ENCODE results near the gene ASZ1. TPM values are rescaled to one million over a fixed set of nuclear protein-coding genes. Genes with fewer than 3 reads are reported as not detected.

Gene ASZ1
- polyA plus RNA-seq, 1 experiment, result 0.05 TPM

- Histone ChIP-seq H3K27ac (ENCODE audit: low read depth, low read length) (no peak overlapping the region), H3K27me3 (ENCODE audit: control insufficient read depth, insufficient read depth, low read length) (peaks cover 3% of the 10 kb centered on the region), H3K9me3 (ENCODE audit: control insufficient read depth, insufficient read depth, low read length) (no peaks in the 10 kb centered on the region), H3K4me3 (ENCODE audit: low read depth, low read length) (no peak overlapping the region)
- CTCF ChIA-PET, result interaction anchor here (1.5 kb wide), 1 partner anchor 15 kb away, joined by 4 read pairs; no protein-coding TSS in a partner anchor
- no peak for DNase-seq (ENCODE audit: low read depth, low spot score)
- POLR2A ChIA-PET, result no interaction called here
- TF ChIP-seq, protein P1, sequence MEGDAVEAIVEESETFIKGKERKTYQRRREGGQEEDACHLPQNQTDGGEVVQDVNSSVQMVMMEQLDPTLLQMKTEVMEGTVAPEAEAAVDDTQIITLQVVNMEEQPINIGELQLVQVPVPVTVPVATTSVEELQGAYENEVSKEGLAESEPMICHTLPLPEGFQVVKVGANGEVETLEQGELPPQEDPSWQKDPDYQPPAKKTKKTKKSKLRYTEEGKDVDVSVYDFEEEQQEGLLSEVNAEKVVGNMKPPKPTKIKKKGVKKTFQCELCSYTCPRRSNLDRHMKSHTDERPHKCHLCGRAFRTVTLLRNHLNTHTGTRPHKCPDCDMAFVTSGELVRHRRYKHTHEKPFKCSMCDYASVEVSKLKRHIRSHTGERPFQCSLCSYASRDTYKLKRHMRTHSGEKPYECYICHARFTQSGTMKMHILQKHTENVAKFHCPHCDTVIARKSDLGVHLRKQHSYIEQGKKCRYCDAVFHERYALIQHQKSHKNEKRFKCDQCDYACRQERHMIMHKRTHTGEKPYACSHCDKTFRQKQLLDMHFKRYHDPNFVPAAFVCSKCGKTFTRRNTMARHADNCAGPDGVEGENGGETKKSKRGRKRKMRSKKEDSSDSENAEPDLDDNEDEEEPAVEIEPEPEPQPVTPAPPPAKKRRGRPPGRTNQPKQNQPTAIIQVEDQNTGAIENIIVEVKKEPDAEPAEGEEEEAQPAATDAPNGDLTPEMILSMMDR (IDR thresholded peaks at IDR 0.05; ENCODE audit: low read depth, low read length), result no peak
These were observed 79.2 kb downstream of the ASZ1 start for GRCh38 chr7:117347962-117348672.

DNA sequence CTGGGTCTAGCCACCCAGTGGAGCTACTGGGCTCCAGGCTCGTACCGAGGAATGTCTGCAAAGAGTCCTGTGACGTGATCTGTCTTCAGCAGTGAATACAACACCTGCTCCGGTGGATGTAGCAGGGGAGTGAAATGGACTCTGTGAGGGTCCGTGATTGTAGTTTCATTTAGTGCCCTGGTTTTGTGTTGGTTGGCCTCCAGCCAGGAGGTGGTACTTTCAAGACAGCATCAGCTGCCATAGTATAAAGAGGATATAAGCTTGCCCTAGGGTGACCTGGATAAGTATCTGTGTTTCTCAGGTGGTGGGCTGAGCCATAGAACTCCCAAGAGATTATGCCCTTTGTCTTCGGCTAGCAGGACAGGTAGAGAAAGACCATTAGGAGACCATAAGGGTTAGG is 79.8 kb downstream of the ASZ1 start:
- no peaks in the 10 kb centered on the region for H3K9me3 ChIP-seq (ENCODE audit: control insufficient read depth, insufficient read depth, low read length)
- TF ChIP-seq, protein P1 (IDR thresholded peaks at IDR 0.05; ENCODE audit: low read depth, low read length), result no peak
- POLR2A ChIA-PET, result no interaction called here
- H3K27ac ChIP-seq (ENCODE audit: low read depth, low read length), result peak overlapping the region; percentile 3
- no peak for DNase-seq (ENCODE audit: low read depth, low spot score)
- H3K27me3 ChIP-seq (ENCODE audit: control insufficient read depth, insufficient read depth, low read length), result peaks cover 3% of the 10 kb centered on the region
- CTCF ChIA-PET, result interaction anchor here (1.5 kb wide), 1 partner anchor 14 kb away, joined by 4 read pairs; no protein-coding TSS in a partner anchor
- no peak overlapping the region for H3K4me3 ChIP-seq (ENCODE audit: low read depth, low read length)

GRCh38 chr7:117346161-117346560 is 81.1 kb downstream of the ASZ1 start:
- peaks cover 3% of the 10 kb centered on the region for H3K27me3 ChIP-seq (ENCODE audit: control insufficient read depth, insufficient read depth, low read length)
- H3K9me3 ChIP-seq (ENCODE audit: control insufficient read depth, insufficient read depth, low read length), result no peaks in the 10 kb centered on the region
- DNase-seq (ENCODE audit: low read depth, low spot score), result no peak
- TF ChIP-seq, protein P1 (IDR thresholded peaks at IDR 0.05; ENCODE audit: low read depth, low read length), result no peak
- POLR2A ChIA-PET, result no interaction called here
- H3K4me3 ChIP-seq (ENCODE audit: low read depth, low read length), result no peak overlapping the region
- CTCF ChIA-PET, result interaction anchor here (1.1 kb wide), 1 partner anchor 33 kb away, joined by 3 read pairs; no protein-coding TSS in a partner anchor
- H3K27ac ChIP-seq (ENCODE audit: low read depth, low read length), result no peak overlapping the region

DNA sequence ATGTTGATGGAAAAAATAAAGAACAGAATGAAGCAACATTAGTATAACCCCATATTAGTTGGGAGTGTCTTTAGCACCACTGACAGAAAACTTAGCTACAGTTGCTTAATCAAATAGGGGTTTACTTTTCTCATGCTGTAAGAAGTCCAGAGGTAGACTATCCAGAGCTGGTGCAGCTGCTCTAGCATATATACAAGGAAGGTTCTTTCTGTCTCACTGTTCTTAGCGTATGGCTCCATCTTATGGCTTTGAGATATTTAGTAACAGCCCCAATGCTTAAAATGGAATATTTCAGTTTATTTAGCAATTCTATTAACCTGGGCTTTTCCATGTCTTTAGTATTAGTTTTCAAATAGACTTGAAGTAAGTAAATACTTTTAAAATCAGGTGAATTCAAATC is 89.3 kb downstream of the ASZ1 start:
- H3K4me3 ChIP-seq (ENCODE audit: low read depth, low read length), result no peak overlapping the region
- H3K9me3 ChIP-seq (ENCODE audit: control insufficient read depth, insufficient read depth, low read length), result no peaks in the 10 kb centered on the region
- no peak overlapping the region for H3K27ac ChIP-seq (ENCODE audit: low read depth, low read length)
- ChIA-PET CTCF (interaction anchor here (0.6 to 3.3 kb wide), 4 partner anchors 12 to 412 kb away, joined by 3 to 17 read pairs (median 6); no protein-coding TSS in a partner anchor), POLR2A (no interaction called here)
- TF ChIP-seq, protein P1 (IDR thresholded peaks at IDR 0.05; ENCODE audit: low read depth, low read length), result peak; percentile 22; the same call in 1 of the 2 replicates
- no peaks in the 10 kb centered on the region for H3K27me3 ChIP-seq (ENCODE audit: control insufficient read depth, insufficient read depth, low read length)
- DNase-seq (ENCODE audit: low read depth, low spot score), result no peak

GRCh38 chr7:117333168-117333567 is 94.1 kb downstream of the ASZ1 start:
- POLR2A ChIA-PET, result no interaction called here
- H3K4me3 ChIP-seq (ENCODE audit: low read depth, low read length), result no peak overlapping the region
- no peak overlapping the region for H3K27ac ChIP-seq (ENCODE audit: low read depth, low read length)
- H3K9me3 ChIP-seq (ENCODE audit: control insufficient read depth, insufficient read depth, low read length), result 0 out of 2 replicates have a peak, but pooled peaks cover 3% of the 10 kb centered on the region
- H3K27me3 ChIP-seq (ENCODE audit: control insufficient read depth, insufficient read depth, low read length), result no peaks in the 10 kb centered on the region
- TF ChIP-seq, protein P1 (IDR thresholded peaks at IDR 0.05; ENCODE audit: low read depth, low read length), result no peak; the same call in 1 of the 2 replicates
- DNase-seq (ENCODE audit: low read depth, low spot score), result no peak
- CTCF ChIA-PET, result interaction anchor here (0.8 to 1.2 kb wide), 3 partner anchors 15 to 121 kb away, joined by 3 to 4 read pairs (median 4); no protein-coding TSS in a partner anchor

Measured in AG04450 (cell line).